ENCODE measurements around the gene GARNL3. TPM values are rescaled to one million over a fixed set of nuclear protein-coding genes. Genes with fewer than 3 reads are reported as not detected.

GARNL3 gene
- polyA plus RNA-seq, 1 experiment: 2.2 TPM

- CTCF ChIA-PET: interaction anchor here (1.0 kb wide), 1 partner anchor 21 kb away, joined by 3 read pairs; no protein-coding TSS in a partner anchor
- DNase-seq (ENCODE audit: low read depth): no peak
- Histone ChIP-seq H3K27me3 (ENCODE audit: control insufficient read depth, insufficient read depth, low read length) (no peaks in the 10 kb centered on the region), H3K36me3 (ENCODE audit: control insufficient read depth, insufficient read depth, low read length) (no peaks in the 10 kb centered on the region), H3K4me3 (ENCODE audit: low read depth, low read length) (no peak overlapping the region)
- TF ChIP-seq CTCF (IDR thresholded peaks at IDR 0.05; ENCODE audit: insufficient read depth, low read depth, low read length): no peak
- POLR2A ChIA-PET: no interaction called here
Measured at GRCh38 chr9:127341152-127341551, 76.6 kb downstream of the GARNL3 start.

- DNase-seq (ENCODE audit: low read depth): no peak
- CTCF ChIA-PET: interaction anchor here (0.8 to 3.4 kb wide), 4 partner anchors 9 to 132 kb away, joined by 4 to 14 read pairs (median 5); no protein-coding TSS in a partner anchor
- POLR2A ChIA-PET: no interaction called here
- Histone ChIP-seq H3K4me3 (ENCODE audit: low read depth, low read length) (no peak overlapping the region), H3K27me3 (ENCODE audit: control insufficient read depth, insufficient read depth, low read length) (no peaks in the 10 kb centered on the region), H3K36me3 (ENCODE audit: control insufficient read depth, insufficient read depth, low read length) (no peaks in the 10 kb centered on the region)
- TF ChIP-seq CTCF (IDR thresholded peaks at IDR 0.05; ENCODE audit: insufficient read depth, low read depth, low read length): no peak
Measured at GRCh38 chr9:127344368-127345000, 79.9 kb downstream of the GARNL3 start.

GRCh38 chr9:127345566-127345965 is 81.0 kb downstream of the GARNL3 start:
- DNase-seq (ENCODE audit: low read depth): no peak
- H3K36me3 ChIP-seq (ENCODE audit: control insufficient read depth, insufficient read depth, low read length): no peaks in the 10 kb centered on the region
- POLR2A ChIA-PET: no interaction called here
- no peaks in the 10 kb centered on the region for H3K27me3 ChIP-seq (ENCODE audit: control insufficient read depth, insufficient read depth, low read length)
- H3K4me3 ChIP-seq (ENCODE audit: low read depth, low read length): no peak overlapping the region
- TF ChIP-seq CTCF (IDR thresholded peaks at IDR 0.05; ENCODE audit: insufficient read depth, low read depth, low read length): no peak
- CTCF ChIA-PET: interaction anchor here (0.9 to 3.4 kb wide), 3 partner anchors 8 to 130 kb away, joined by 3 to 14 read pairs (median 6); no protein-coding TSS in a partner anchor

DNA sequence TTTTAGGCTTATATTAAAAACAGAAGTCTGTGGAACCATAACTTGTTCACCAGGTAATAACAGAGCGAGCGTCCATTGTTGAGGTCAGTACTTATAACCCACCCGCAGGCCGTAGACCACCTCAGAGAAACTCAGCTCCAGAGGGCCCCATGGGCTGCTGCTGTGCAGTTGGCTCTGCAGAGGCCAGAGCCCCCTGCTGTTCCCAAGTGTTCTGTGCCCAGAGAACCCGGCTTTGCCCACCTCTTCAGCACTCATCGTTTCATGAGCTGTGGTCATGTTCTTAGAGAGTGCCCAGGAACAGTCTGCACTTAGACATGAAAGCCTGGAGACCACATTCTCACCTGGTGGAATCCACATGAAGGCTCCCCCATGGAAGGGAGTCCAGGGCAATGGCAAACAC is 82.0 kb downstream of the GARNL3 start:
- DNase-seq (ENCODE audit: low read depth): no peak
- POLR2A ChIA-PET: no interaction called here
- Histone ChIP-seq H3K36me3 (ENCODE audit: control insufficient read depth, insufficient read depth, low read length) (no peaks in the 10 kb centered on the region), H3K27me3 (ENCODE audit: control insufficient read depth, insufficient read depth, low read length) (no peaks in the 10 kb centered on the region), H3K4me3 (ENCODE audit: low read depth, low read length) (no peak overlapping the region)
- TF ChIP-seq CTCF (IDR thresholded peaks at IDR 0.05; ENCODE audit: insufficient read depth, low read depth, low read length): peak; percentile 36
- CTCF ChIA-PET: interaction anchor here (0.6 to 3.4 kb wide), 5 partner anchors 9 to 136 kb away, joined by 3 to 14 read pairs (median 3); no protein-coding TSS in a partner anchor

- peak; percentile 75 for TF ChIP-seq CTCF (IDR thresholded peaks at IDR 0.05; ENCODE audit: insufficient read depth, low read depth, low read length)
- no peaks in the 10 kb centered on the region for H3K36me3 ChIP-seq (ENCODE audit: control insufficient read depth, insufficient read depth, low read length)
- no peak for DNase-seq (ENCODE audit: low read depth)
- CTCF ChIA-PET: interaction anchor here (0.6 to 2.5 kb wide), 13 partner anchors 11 to 411 kb away, joined by 3 to 22 read pairs (median 5); no protein-coding TSS in a partner anchor
- POLR2A ChIA-PET: interaction anchor here (0.7 kb wide), 1 partner anchor 143 kb away, joined by 4 read pairs; no protein-coding TSS in a partner anchor
- no peak overlapping the region for H3K4me3 ChIP-seq (ENCODE audit: low read depth, low read length)
- H3K27me3 ChIP-seq (ENCODE audit: control insufficient read depth, insufficient read depth, low read length): no peaks in the 10 kb centered on the region
Measured at GRCh38 chr9:127347831-127348776, 83.5 kb downstream of the GARNL3 start.

All from BJ (cell line).